Retina (tissue), 1 donor: ENCODE measurements around the gene MPZL1.

Experiments
- DNase-seq: peaks from one replicate; pipeline ENCODE4 v3.0.0-alpha.2; 2016

Gene MPZL1

GRCh38 chr1:167721617-167722151 is at the start of gene MPZL1:
Gene MPZL1, plus strand, starts transcription at chr1:167721982. Its CDS starts 170 bp downstream, at chr1:167722152.
- peak; percentile 100 for DNase-seq

GRCh38 chr1:167672831-167673230 is 49.0 kb upstream of the MPZL1 start:
- no peak for DNase-seq

- no peak for DNase-seq
These were observed 48.5 kb upstream of the MPZL1 start for GRCh38 chr1:167673265-167673664.

DNA sequence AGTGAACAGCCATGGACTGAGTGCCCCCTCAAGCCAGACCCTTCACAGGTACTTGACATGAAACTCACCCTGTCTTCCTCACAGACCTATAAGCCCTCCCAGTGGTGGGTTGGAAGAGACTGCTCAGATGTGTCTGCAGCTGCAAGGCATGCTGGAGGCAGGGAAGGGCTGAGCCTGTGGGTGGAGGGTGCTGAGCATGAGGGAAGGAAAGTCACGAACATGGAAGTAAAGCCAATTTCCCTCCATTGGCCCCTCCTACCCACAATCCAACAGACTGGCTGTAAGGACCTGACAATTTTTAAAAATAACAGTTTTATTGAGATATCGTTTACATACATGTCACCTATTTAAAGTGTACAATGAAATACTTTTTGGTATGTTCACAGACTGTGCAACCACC is 47.6 kb upstream of the MPZL1 start:
- DNase-seq, result no peak

GRCh38 chr1:167675440-167675839 is 46.3 kb upstream of the MPZL1 start:
- no peak for DNase-seq

DNA sequence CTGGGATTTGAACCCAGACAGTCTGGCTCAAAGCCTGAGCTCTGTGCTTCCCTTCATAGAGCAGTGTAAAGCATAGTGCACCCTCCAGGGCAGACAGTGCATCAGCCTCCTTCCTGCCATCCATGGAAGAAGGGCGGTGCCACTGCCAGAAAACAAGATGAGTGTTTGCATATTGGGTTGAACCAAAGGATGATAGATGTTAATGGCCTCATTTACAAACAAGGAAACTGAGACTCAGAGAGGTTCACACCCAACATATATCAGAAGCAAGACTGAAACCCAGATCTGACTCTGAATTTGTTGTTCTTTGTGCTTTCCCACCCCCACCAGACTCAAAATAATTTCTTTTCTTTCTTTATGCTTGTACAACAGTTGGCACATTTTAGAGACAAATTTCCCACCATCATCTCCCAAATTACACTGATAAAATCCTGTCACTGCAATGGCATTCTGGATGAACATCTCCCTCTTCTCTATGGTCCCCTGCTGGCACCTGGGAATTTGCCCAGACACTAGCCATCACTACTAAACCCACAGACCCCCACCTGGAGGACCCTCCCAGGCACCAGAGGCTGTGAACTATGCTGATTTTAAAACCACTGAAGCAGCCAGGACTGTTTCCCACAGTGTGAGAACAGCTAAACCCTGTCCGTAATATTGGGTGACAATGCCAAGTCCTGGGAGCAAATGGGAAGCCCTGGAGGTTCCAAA is 45.4 kb upstream of the MPZL1 start:
- DNase-seq, result no peak

DNA sequence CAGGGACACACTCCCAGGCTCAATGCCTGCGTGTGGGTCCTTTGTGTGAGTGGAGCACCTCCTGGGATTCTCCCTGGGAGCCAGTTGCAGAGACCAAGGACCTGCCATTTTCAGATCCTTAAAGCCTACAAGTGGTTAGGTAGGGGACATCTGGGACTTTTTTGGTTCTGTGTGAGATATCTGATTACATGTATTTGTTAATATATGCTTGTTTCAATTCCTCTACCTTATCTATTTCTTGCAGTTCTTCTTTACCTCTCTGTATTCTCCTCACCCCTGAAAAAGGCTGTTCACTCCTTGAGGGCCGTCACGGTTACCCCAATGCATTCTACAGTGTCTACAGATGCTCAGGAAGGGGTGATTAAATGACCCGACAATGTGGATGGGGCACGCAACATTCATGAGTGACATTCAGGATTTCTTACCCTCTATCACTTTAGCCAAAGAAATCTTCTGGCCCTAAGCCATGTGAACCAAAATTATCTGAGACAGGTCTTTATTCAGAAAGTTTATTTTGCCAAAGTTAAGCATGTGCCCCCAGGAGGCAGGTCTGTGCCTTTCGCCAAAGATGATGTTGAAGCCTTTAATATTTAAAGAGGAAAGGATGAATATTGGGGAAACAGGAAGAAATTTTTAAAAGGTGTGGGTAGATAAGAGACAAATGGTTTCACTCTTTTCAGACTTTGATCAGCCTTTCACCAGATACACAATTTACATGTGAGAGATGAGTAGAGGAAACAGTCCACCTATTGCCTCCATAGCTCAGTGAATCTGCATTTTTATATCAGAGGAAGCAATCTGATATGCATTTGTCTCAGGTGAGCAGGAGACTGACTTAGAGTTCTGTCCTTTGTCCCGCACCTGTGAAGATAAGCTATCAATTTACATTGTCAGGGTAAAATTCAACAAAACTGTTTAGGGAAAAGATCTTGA is 44.6 kb upstream of the MPZL1 start:
- DNase-seq, result no peak

DNA sequence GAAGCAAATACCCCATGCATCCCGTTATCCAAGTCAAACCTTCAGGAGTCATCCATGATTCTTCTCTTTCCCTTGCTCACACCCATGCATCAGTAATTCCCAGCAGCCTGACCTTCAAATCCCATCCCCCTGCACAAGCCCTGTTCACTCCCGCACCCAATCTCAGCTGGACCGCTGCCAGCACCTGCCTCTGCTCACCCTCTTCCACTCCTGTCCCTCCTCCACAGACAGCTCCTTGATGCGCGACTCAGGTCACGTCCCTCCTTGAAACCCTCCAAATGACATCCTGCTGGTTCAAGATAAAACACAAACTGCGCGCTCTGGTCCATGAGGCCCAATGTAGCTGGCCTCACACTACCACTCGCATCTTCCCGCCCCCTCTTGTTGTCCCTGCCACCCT is 43.4 kb upstream of the MPZL1 start:
- no peak for DNase-seq

- no peak for DNase-seq
These were observed 42.9 kb upstream of the MPZL1 start for GRCh38 chr1:167678838-167679237.

DNA sequence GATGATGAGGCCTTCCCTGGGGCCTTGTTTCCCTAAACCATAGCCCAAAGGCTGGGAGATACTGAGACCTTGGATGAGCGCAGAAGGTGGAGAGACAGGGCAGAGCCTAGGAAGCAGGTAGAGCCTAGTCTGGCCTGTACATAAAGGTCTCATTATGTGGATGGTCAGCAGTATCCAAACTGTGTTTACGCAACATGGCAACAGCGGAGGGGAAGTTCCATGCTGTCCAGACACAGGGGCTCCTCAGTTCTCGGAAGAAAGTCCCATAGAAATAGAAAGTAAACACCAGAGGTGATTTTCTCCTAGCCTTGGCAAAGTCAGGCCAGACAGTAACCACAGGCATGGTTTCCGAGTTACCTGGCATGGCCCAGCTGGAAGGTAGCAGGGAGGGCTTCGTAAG is 42.1 kb upstream of the MPZL1 start:
- no peak for DNase-seq

- no peak for DNase-seq
These were observed 40.8 kb upstream of the MPZL1 start for GRCh38 chr1:167681024-167681423.

- no peak for DNase-seq
These were observed 40.2 kb upstream of the MPZL1 start for GRCh38 chr1:167681451-167682098.

DNA sequence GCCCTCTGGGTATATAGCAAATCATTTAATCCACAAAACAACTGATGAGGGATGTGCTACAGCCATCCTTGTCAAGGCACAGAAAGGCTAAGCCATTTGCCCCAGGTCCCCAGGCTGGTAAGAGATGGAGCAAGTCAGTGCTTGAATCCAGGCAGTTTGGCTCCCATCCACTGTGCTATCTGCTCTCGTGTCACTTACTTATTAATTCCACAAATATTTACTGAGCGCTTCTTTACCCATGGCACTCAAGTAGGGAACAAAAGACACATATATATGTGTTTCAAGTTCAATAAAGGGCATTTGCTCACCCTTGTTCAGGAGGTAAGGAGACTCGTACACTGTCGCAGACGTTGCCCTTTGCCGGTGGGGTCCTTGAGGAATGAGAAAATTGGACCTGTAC is 38.6 kb upstream of the MPZL1 start:
- DNase-seq, result no peak

DNA sequence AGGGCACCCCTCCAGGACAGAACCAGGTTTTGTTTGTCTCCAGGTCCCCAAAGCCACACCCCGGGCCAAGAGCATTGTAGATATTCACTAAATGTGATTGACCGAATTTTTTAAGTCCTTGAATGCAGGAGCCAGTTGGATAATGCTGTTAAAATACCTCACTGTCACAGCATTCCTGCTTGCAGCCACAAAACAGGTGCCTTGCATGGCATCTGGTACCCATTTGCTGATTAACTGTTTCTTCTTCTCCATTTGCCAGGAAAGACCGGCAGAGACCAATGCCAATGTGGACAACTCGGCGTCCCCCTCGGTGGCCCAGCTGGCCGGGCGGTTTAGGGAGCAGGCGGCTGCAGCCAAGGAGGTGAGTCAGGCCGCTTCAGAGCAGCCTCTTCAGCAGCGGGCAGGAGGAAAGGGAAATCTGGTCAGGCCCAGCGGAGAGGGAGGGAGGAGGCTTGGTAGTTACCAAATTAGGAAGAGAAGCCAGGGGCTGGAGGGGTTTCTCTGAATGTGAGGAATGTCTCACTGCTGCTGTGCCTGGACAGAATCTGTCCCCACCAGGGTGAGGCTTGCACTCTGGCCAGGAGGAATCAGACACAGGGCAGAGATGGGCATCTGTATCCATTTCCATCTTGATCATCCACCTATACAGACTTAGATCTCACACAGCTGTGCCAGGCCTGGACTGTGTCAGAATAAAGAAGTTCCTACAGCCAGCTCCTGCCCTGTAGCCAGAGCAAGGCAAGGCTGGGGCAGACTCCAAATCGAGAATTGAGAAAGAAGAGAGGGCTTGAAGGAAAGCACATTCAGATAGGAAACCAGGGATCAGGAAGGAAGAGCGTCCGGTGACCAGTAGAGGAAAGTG is 37.9 kb upstream of the MPZL1 start:
- DNase-seq, result peak; percentile 19

DNA sequence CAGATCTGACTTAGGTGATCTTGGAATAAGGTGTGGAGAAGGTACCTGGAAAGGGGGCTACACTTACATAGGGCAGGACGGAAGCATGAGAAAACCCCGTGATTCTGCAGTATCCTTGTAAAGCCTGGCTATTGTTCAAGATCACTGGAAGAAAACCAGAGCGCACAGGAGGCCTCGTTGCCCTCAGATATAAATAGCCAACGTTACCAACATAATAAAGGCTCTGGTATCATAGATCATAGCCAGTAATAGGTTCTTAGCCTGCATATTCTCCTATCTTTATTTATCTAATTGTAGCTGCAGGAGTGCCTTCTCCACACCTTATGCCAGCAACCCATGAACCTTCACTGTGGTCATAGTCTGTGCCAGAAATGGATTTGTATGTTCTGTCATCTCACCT is 35.9 kb upstream of the MPZL1 start:
- DNase-seq, result no peak

- DNase-seq, result peak; percentile 86
These were observed 33.8 kb upstream of the MPZL1 start for GRCh38 chr1:167687919-167688519.

- no peak for DNase-seq
These were observed 32.2 kb upstream of the MPZL1 start for GRCh38 chr1:167689567-167689920.

- DNase-seq, result no peak
These were observed 31.7 kb upstream of the MPZL1 start for GRCh38 chr1:167690053-167690452.

DNA sequence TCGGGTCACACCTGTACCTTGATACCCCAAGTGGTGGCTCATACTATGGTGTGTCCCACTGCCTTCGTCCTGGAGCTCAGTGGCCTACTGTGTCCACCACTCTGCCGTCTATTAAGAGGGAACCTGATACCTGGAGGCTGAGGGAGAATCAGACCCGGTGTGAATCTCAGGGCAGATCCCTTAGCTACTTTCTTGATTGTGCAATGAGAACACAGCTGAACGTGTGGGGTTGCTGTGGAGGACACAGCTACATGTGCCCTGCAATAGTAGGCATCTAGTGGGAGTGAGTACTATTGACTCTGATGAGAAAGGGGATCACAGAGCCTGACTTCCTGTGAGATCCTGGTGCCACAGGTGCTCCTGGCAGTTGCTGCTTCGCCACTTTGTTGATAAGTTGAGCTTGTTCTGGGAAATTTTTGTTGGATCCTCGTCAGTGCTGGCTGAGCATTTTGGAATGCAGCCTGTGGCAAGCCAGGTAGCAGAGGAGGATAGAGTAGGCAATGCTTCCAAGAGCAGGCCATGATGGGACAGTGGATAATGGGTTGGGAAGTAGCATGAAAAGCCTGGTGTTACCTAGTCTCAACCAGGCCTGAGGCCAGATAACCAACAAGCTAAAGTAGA is 28.2 kb upstream of the MPZL1 start:
- no peak for DNase-seq

DNA sequence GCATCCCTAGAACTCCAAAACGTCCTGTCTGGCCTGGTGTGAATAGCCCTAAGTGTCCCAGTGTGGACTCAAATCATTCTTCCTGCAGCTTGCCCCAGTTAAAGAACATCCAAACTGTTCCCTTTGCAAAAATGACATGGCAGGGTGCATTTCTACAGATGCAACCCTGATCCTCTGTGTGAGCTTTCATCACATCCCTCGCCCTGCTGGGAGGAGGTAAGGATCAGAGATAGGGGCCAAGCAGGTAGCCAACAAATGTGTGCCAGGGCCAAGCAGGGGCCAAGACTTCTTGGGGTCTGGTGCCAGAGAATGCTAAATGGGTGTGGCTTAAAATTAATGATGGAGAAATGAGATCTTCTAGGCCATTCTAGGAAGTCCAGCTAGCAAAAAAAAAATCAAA is 27.1 kb upstream of the MPZL1 start:
- no peak for DNase-seq

DNA sequence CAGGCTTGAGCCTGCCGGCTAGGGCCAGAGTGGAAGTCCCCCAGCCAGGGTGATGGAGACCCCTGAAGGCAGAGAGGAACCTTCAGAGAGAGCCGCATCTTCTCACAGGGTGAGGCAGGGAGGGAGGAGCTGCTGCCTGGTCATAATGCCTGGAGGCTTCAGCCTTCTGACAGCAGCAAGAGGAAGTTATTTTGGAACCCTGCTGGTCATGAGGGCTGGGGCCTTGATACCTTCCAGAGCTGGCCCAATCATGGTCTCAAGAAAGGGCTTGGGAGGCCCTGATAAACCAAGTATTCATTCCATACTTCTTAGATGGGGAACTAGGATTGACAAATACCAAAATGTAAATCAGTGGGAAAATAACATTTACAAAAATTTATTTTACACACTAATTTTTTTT is 26.6 kb upstream of the MPZL1 start:
- no peak for DNase-seq
